Suppressor macrophage (primary cell): Measurements from ENCODE around the gene PSPC1.
A peak's percentile ranks its signal among the peaks of the same experiment; 100 is the strongest.

Experiments
- DNase-seq, 4 experiments: peaks; one replicate each; pipeline ENCODE4 v3.0.0-alpha.2; 2020 to 2022

The PSPC1 gene

GRCh38 chr13:19673473-19674430 is 109.0 kb downstream of the PSPC1 start:
- DNase-seq, result no peak

GRCh38 chr13:19672990-19673389 is 109.8 kb downstream of the PSPC1 start:
- DNase-seq, result peak in 3 of 4 experiments; percentile 8 to 36 (median 18)

DNA sequence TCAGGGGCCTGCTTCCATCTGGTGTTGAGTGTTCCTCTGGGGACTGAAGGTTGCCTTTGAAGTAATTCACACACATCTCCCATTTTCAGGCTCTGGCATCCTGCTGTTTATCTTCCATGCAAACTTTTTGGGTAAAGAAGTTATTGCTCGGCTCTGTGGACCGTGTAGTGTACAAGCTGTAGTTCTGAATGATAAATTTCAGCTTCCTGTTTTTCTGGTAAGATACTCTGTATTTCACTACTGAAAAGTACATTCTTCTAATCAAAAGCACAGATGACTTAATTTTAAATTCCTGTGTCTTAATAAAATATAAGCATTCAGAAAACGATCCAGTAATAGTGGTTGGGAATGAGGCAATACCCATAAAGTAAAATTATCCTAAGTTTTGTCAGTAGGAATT is 112.6 kb downstream of the PSPC1 start:
- DNase-seq, result no peak

- DNase-seq, result no peak
These were observed 114.0 kb downstream of the PSPC1 start for GRCh38 chr13:19668778-19669177.

- DNase-seq, result no peak
These were observed 117.3 kb downstream of the PSPC1 start for GRCh38 chr13:19665427-19665859.

DNA sequence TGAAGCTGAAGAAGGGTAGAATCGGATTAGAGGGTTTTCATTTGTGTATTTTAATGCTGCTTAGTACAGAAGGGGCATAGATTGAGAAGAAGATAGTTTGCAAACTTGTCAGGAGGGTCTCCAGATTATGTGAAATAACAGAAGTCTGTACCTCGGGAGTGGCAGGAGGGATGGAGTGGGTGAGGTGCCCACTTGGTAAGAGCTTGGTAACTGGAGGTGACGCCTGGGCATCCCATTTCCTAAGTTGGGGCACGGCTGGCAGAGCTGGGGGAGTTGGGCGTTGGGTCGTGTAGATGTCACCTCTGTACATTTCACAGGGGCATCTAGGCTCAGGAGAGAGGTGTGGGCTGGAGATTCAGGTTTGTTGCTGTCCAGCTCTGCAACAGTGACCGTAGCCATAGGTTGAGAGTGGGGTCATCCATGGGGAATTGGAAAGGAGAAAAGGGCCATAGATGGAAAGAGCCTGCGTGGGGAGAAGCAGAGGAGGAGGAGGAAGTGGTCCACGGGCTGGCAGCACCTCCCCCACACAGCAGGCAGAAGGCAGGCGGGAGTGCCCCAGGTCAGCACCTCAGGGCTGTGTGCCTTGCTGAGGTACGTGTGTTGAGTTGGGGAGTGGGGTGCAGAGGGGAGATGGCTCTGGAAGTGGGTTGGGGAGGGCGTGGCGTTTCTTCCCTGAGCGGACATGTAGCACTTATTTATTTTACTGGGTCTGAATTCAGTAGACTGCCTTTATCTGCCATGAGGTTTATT is 118.1 kb downstream of the PSPC1 start:
- no peak for DNase-seq

GRCh38 chr13:19663416-19663979 is 119.2 kb downstream of the PSPC1 start:
- no peak for DNase-seq

DNA sequence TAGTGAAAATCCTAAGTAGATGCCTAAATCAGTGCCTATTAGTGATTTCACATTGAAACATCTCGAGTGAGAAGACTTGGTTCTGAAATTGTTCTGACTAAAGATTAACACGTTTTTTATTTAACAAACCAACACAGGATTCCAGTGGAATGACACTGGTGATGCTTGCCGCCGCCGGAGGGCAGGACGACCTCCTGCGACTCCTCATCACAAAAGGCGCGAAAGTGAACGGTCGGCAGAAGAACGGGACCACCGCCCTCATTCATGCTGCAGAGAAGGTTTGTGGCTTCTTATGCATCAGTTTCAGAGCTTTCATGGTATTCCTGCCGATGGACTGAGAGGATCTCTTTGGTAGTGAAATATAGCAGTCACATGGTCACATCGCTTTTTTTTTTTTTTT is 121.2 kb downstream of the PSPC1 start:
- no peak for DNase-seq

DNA sequence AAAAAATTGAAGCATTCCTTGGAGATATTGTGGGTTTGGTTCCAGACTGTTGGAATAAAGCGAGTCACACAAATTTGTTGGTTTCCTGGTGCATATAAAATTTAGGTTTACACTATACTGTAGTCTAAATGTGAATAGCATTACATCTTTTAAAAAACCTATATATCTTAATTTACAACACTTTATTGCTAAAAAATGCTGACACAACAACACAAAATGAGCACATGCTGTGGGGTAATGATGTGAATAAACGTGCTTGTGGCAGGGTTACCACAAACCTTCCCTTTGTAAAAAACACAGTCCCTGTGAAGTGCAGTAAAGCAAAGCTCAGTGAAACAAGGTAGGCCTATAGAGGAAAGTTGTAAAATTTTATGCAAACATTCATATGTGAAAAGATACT is 121.6 kb downstream of the PSPC1 start:
- DNase-seq, result no peak

DNA sequence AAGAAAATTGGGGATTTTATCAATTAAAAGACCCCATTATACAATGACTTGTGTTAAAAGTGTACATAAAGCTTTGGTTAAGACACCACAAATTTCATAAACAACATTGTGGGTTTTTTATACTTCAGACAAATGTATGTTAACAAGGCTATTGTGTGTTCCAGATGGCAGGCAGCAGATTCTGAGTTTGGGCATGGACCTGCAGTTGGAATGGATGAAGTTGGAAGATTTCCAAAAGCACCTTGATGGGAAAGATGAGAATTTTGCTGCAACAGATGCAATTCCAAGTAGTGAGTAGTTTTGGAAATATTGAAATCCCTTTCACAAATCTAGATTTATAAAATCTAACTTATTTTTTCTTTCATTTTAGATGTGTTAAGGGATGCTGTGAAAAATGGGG is 123.9 kb downstream of the PSPC1 start:
- no peak for DNase-seq

GRCh38 chr13:19657872-19658591 is 124.7 kb downstream of the PSPC1 start:
- DNase-seq, result no peak
